ENCODE measurements around the gene PPP1R16B.

The PPP1R16B gene

GRCh38 chr20:38833857-38834164, 28.3 kb downstream of the PPP1R16B start:
- Histone ChIP-seq H3K27ac (no peak overlapping the region), H3K9me3 (no peaks in the 10 kb centered on the region), H3K36me3 (no peaks in the 10 kb centered on the region), H3K27me3 (no peaks in the 10 kb centered on the region), H3K4me3 (ENCODE audit: low read depth in 1 of 2, low read length in 1 of 2) (no peak overlapping the region), H3K4me1 (ENCODE audit: control insufficient read depth in 1 of 2, insufficient read depth in 1 of 2, low read depth in 1 of 2, low read length in 1 of 2) (no peaks in the 10 kb centered on the region)
- TF ChIP-seq CTCF (IDR thresholded peaks at IDR 0.05): no peak

- Histone ChIP-seq H3K4me3 (ENCODE audit: low read depth in 1 of 2, low read length in 1 of 2) (no peak overlapping the region), H3K9me3 (no peaks in the 10 kb centered on the region), H3K4me1 (ENCODE audit: control insufficient read depth in 1 of 2, insufficient read depth in 1 of 2, low read depth in 1 of 2, low read length in 1 of 2) (no peaks in the 10 kb centered on the region), H3K36me3 (no peaks in the 10 kb centered on the region), H3K27me3 (no peaks in the 10 kb centered on the region), H3K27ac (no peak overlapping the region)
- TF ChIP-seq CTCF (IDR thresholded peaks at IDR 0.05): no peak
These were observed 29.4 kb downstream of the PPP1R16B start for GRCh38 chr20:38834868-38835267.

- TF ChIP-seq CTCF (IDR thresholded peaks at IDR 0.05): no peak
- no peaks in the 10 kb centered on the region for H3K9me3 ChIP-seq
- H3K27ac ChIP-seq: no peak overlapping the region
- no peaks in the 10 kb centered on the region for H3K27me3 ChIP-seq
- H3K36me3 ChIP-seq: no peaks in the 10 kb centered on the region
- no peak overlapping the region for H3K4me3 ChIP-seq (ENCODE audit: low read depth in 1 of 2, low read length in 1 of 2)
- H3K4me1 ChIP-seq (ENCODE audit: control insufficient read depth in 1 of 2, insufficient read depth in 1 of 2, low read depth in 1 of 2, low read length in 1 of 2): no peaks in the 10 kb centered on the region
These were observed 30.3 kb downstream of the PPP1R16B start for GRCh38 chr20:38835792-38836191.

GRCh38 chr20:38836991-38837390, 31.5 kb downstream of the PPP1R16B start:
- Histone ChIP-seq H3K36me3 (no peaks in the 10 kb centered on the region), H3K4me1 (ENCODE audit: control insufficient read depth in 1 of 2, insufficient read depth in 1 of 2, low read depth in 1 of 2, low read length in 1 of 2) (no peaks in the 10 kb centered on the region), H3K27me3 (no peaks in the 10 kb centered on the region), H3K27ac (no peak overlapping the region), H3K4me3 (ENCODE audit: low read depth in 1 of 2, low read length in 1 of 2) (no peak overlapping the region), H3K9me3 (no peaks in the 10 kb centered on the region)
- TF ChIP-seq CTCF (IDR thresholded peaks at IDR 0.05): no peak

GRCh38 chr20:38838326-38838725, 32.8 kb downstream of the PPP1R16B start:
- no peak overlapping the region for H3K27ac ChIP-seq

More at GRCh38 chr20:38838326-38838725, 32.8 kb downstream of the PPP1R16B start:
- H3K9me3 ChIP-seq: no peaks in the 10 kb centered on the region
- H3K27me3 ChIP-seq: no peaks in the 10 kb centered on the region
- H3K4me1 ChIP-seq (ENCODE audit: control insufficient read depth in 1 of 2, insufficient read depth in 1 of 2, low read depth in 1 of 2, low read length in 1 of 2): no peaks in the 10 kb centered on the region
- no peak for TF ChIP-seq CTCF (IDR thresholded peaks at IDR 0.05)
- H3K4me3 ChIP-seq (ENCODE audit: low read depth in 1 of 2, low read length in 1 of 2): no peak overlapping the region
- H3K36me3 ChIP-seq: no peaks in the 10 kb centered on the region

Measured in neutrophil (primary cell).